HepG2 (cell line): Measurements from ENCODE around the gene CDH13. TPM values are rescaled to one million over a fixed set of nuclear protein-coding genes. Genes with fewer than 3 reads are reported as not detected.

ENCODE experiments used
- ATAC-seq: fragments of 200-7000 bp; cut with Tn5 transposase; 3 replicates; pipeline ENCODE4 v1.9.1; 2020; ENCODE audit warnings: mild to moderate bottlenecking, moderate library complexity
- BruUV-seq: library from RNA; stranded (reverse); fragments of 400-500 nt; replicated peaks from 2 replicates; lab custom pipeline; 2021; lab: Mats Ljungman, UMichigan
- CTCF ChIA-PET: fragments of 300-600 bp; formaldehyde crosslinking; extraction: SDS; loops from one replicate; lab custom pipeline; 2021; ENCODE audit warnings: low total read pairs, inconsistent platforms, low intra/inter-chr PET ratio; lab: Yijun Ruan, JAX
- POLR2A ChIA-PET: fragments of 350-600 bp; sonication (Branson Sonifier 250); formaldehyde crosslinking; loops from one replicate; lab custom pipeline; 2020; ENCODE audit warnings: antibody characterized with exemption, inconsistent platforms; lab: Yijun Ruan, JAX
- DNase-seq: peaks from one replicate; pipeline ENCODE4 v3.0.0-alpha.2; 2015; ENCODE audit warnings: low spot score
- FAIRE-seq: peaks from 3 replicates; lab custom pipeline; 2011; peaks lifted over from hg19 to GRCh38; lab: Jason Lieb, UNC
- H2AFZ ChIP-seq: one replicate; pipeline ENCODE4 v1.6.1; 2011; ENCODE audit warnings: low read length, inconsistent platforms
- H3K27ac ChIP-seq: fragments of 300-600 bp; 3 replicates; pipeline ENCODE4 v1.8.0; 2011; ENCODE audit warnings: mixed run types, mild to moderate bottlenecking, mixed read lengths, low read length, inconsistent platforms; ENCODE audit not compliant: insufficient read depth; ENCODE audit errors: extremely low read length
- H3K27me3 ChIP-seq, 2 experiments: fragments of 200-600 bp in 1 of 2; 2 replicates in 1 of 2; 3 replicates in 1 of 2; pipeline versions ENCODE4 v1.6.0 to v1.8.0; 2011; ENCODE audit warnings: low read length in 2 of 2, mild to moderate bottlenecking in 2 of 2, moderate library complexity in 2 of 2, inconsistent platforms in 1 of 2; ENCODE audit not compliant: insufficient read depth in 2 of 2, control insufficient read depth in 1 of 2
- H3K36me3 ChIP-seq, 2 experiments: fragments of 200-600 bp in 1 of 2; replicated peaks in 1 of 2; 2 replicates in 1 of 2; 3 replicates in 1 of 2; pipeline versions ENCODE4 v1.5.1 to v1.8.0; 2011; ENCODE audit warnings: low read length in 2 of 2, inconsistent platforms in 1 of 2; ENCODE audit not compliant: insufficient read depth in 2 of 2, control insufficient read depth in 1 of 2
- H3K4me1 ChIP-seq: 2 replicates; pipeline ENCODE4 v1.5.1; 2012; ENCODE audit warnings: low read length, inconsistent platforms; ENCODE audit not compliant: insufficient read depth
- H3K4me2 ChIP-seq: 2 replicates; pipeline ENCODE4 v1.6.0; 2011; ENCODE audit warnings: low read depth, low read length, inconsistent platforms
- H3K4me3 ChIP-seq, 3 experiments: fragments of 200-600 bp in 1 of 3; sonication (generic), shearing (Covaris generic) in 1 of 3; replicated peaks in 1 of 3; 2 replicates each; pipeline ENCODE4 v1.5.1; 2011 to 2016; ENCODE audit warnings: low read length in 3 of 3, inconsistent platforms in 2 of 3, low read depth in 2 of 3, mild to moderate bottlenecking in 2 of 3, control low read depth in 1 of 3, mixed read lengths in 1 of 3; ENCODE audit not compliant: insufficient read depth in 1 of 3
- H3K79me2 ChIP-seq: one replicate; pipeline ENCODE4 v1.6.1; 2011; ENCODE audit warnings: low read length, inconsistent platforms; ENCODE audit not compliant: insufficient read depth
- H3K9ac ChIP-seq: 2 replicates; pipeline ENCODE4 v1.6.0; 2011; ENCODE audit warnings: mild to moderate bottlenecking, low read depth, low read length, inconsistent platforms; ENCODE audit not compliant: insufficient read depth
- H3K9me3 ChIP-seq: 2 replicates; pipeline ENCODE4 v1.5.1; 2012; ENCODE audit warnings: mild to moderate bottlenecking, low read length
- H4K20me1 ChIP-seq: 2 replicates; pipeline ENCODE4 v1.6.0; 2011; ENCODE audit warnings: inconsistent platforms, mild to moderate bottlenecking, low read length, moderate library complexity; ENCODE audit not compliant: insufficient read depth
- CEBPZ ChIP-seq: IDR thresholded peaks from 2 replicates; pipeline ENCODE4 v1.6.1; 2012; ENCODE audit warnings: low read length, improper control_type of control experiment
- FOXO1 ChIP-seq: sonication (generic); formaldehyde crosslinking; IDR thresholded peaks from 2 replicates; pipeline ENCODE4 v1.4.0; 2020; ENCODE audit warnings: missing genetic modification reagents
- GPN1 ChIP-seq: sonication (generic); formaldehyde crosslinking; IDR thresholded peaks from 2 replicates; pipeline ENCODE4 v1.5.1; 2020; ENCODE audit warnings: missing genetic modification reagents, borderline replicate concordance
- HDAC1 ChIP-seq: sonication (generic); formaldehyde crosslinking; IDR thresholded peaks from 2 replicates; pipeline ENCODE4 v1.5.1; 2020; ENCODE audit warnings: mild to moderate bottlenecking, missing genetic modification reagents
- HMG20A ChIP-seq: IDR thresholded peaks from 2 replicates; pipeline ENCODE4 v1.6.1; 2016; ENCODE audit warnings: borderline replicate concordance
- IRX3 ChIP-seq: sonication (generic); formaldehyde crosslinking; IDR thresholded peaks from 2 replicates; pipeline ENCODE4 v1.8.1; 2023; ENCODE audit warnings: mild to moderate bottlenecking, low read depth, missing genetic modification reagents, borderline replicate concordance
- MAFG ChIP-seq: sonication (generic); formaldehyde crosslinking; IDR thresholded peaks from 2 replicates; pipeline ENCODE4 v1.5.1; 2020; ENCODE audit warnings: mild to moderate bottlenecking, missing genetic modification reagents
- MED1 ChIP-seq: sonication (generic); formaldehyde crosslinking; IDR thresholded peaks from 2 replicates; pipeline ENCODE4 v1.4.0; 2020; ENCODE audit warnings: missing genetic modification reagents
- NBN ChIP-seq: fragments of 450-650 bp; conservative IDR thresholded peaks from 2 replicates; pipeline ENCODE4 v1.6.1; 2017
- NR3C1 ChIP-seq: sonication (generic); formaldehyde crosslinking; IDR thresholded peaks from 2 replicates; pipeline ENCODE4 v1.4.0; 2020; ENCODE audit warnings: missing genetic modification reagents
- POLR2AphosphoS2 ChIP-seq: IDR thresholded peaks from 2 replicates; pipeline ENCODE4 v1.6.1; 2011; ENCODE audit warnings: low read depth, low read length, improper control_type of control experiment
- ZBTB20 ChIP-seq: sonication (generic); formaldehyde crosslinking; IDR thresholded peaks from 2 replicates; pipeline ENCODE4 v1.8.1; 2023; ENCODE audit warnings: missing genetic modification reagents, low read depth, mild to moderate bottlenecking, borderline replicate concordance
- ZFY ChIP-seq: sonication (generic); formaldehyde crosslinking; IDR thresholded peaks from 2 replicates; pipeline ENCODE4 v1.4.0; 2020; ENCODE audit warnings: missing genetic modification reagents
- ZKSCAN1 ChIP-seq: fragments of 150-350 bp; IDR thresholded peaks from 2 replicates; pipeline ENCODE4 v1.6.1; 2014; ENCODE audit warnings: low read length
- ZNF615 ChIP-seq: sonication (generic); formaldehyde crosslinking; IDR thresholded peaks from 2 replicates; pipeline ENCODE4 v1.5.0; 2020; ENCODE audit warnings: mild to moderate bottlenecking, missing genetic modification reagents, borderline replicate concordance
- ZSCAN31 ChIP-seq: sonication (generic); formaldehyde crosslinking; IDR thresholded peaks from 2 replicates; pipeline ENCODE4 v1.5.0; 2020; ENCODE audit warnings: low read depth, mild to moderate bottlenecking, missing genetic modification reagents
- WGBS: methylation state at CpG from one replicate; pipeline ENCODE4 v1.1.6; 2017; ENCODE audit warnings: low lambda C conversion rate; 5-methylcytosine and 5-hydroxymethylcytosine counted together
- in situ Hi-C: cut with HindIII; loops from 2 replicates; pipeline ENCODE4 v1.10.0; 2017; ENCODE audit warnings: low pct_unique_long_range_greater_than_20kb; ENCODE audit not compliant: extremely low pct_ligation_motif_present
- intact Hi-C: fragments of 100-400 bp; cut with micrococcal nuclease; formaldehyde crosslinking; loops from one replicate; pipeline ENCODE4 v1.10.0; 2022; ENCODE audit not compliant: unreplicated experiment
- polyA plus RNA-seq, 8 experiments: library from polyadenylated mRNA; depleted of rRNA in 3 of 8; stranded (reverse) in 7 of 8; unstranded in 1 of 8; fragments of >200 nt; fragmentation: Illumina TruSeq in 4 of 8; extraction: Trizol in 4 of 8; gene quantifications; 2 replicates each; pipeline versions ENCODE4 v1.2.1 to v1.2.3, GENCODE V29; 2011 to 2016; ENCODE audit warnings: low read depth in 4 of 8, missing spikeins in 1 of 8, mixed read lengths in 1 of 8; ENCODE audit not compliant: insufficient read depth in 1 of 8
- total RNA-seq, 5 experiments: library from RNA; depleted of rRNA; stranded (reverse); fragments of >200 nt; fragmentation: Illumina TruSeq; extraction: Trizol; gene quantifications; 2 replicates each; pipeline ENCODE4 v1.2.3, GENCODE V29; 2016; ENCODE audit warnings: low read depth in 1 of 5
- TF ChIP-seq, protein P1 (sequence below): sonication (generic); formaldehyde crosslinking; IDR thresholded peaks from 2 replicates; pipeline ENCODE4 v1.4.0; 2020; ENCODE audit warnings: mild to moderate bottlenecking, missing genetic modification reagents
- TF ChIP-seq, protein P2 (sequence below): sonication (generic); formaldehyde crosslinking; IDR thresholded peaks from 2 replicates; pipeline ENCODE4 v1.8.1; 2023; ENCODE audit warnings: mild to moderate bottlenecking, missing genetic modification reagents

Gene CDH13
- total and polyA plus RNA-seq, 2 of the 13 experiments (the other 11 are each of a cell fraction or from before 2014, with no cell fraction given): not detected

GRCh38 chr16:83792391-83792790, 1165.6 kb downstream of the CDH13 start:
- no peak for FAIRE-seq
- Histone ChIP-seq H3K9ac (no peak overlapping the region), H3K79me2 (no peaks in the 10 kb centered on the region), H2AFZ (no peak overlapping the region), H3K36me3 (no peaks in the 10 kb centered on the region), H3K27me3 (peaks cover 2 to 55% of the 10 kb centered on the region in 2 experiments; a peak in 4 of 5 replicates), H3K4me2 (no peak overlapping the region), H3K9me3 (no peaks in the 10 kb centered on the region), H3K27ac (no peak overlapping the region), H3K4me3 (no peak overlapping the region), H4K20me1 (no peaks in the 10 kb centered on the region), H3K4me1 (no peaks in the 10 kb centered on the region)
- peak; percentile 43; the same call in 1 of the 3 replicates for ATAC-seq
- CTCF ChIA-PET: no interaction called here
- BruUV-seq: no TSS peak
- intact Hi-C loops: no loop called here
- 0% methylated on average over 2 of the region's 2 CpGs for WGBS
- POLR2A ChIA-PET: no interaction called here
- DNase-seq: no peak
- TF ChIP-seq, protein P1, sequence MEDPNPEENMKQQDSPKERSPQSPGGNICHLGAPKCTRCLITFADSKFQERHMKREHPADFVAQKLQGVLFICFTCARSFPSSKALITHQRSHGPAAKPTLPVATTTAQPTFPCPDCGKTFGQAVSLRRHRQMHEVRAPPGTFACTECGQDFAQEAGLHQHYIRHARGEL (CRISPR knock-in tag): no peak
- TF ChIP-seq HMG20A (CRISPR knock-in tag) (no peak), HDAC1 (no peak), NBN (no peak), CEBPZ (no peak), ZBTB20 (no peak), ZSCAN31 (CRISPR knock-in tag) (no peak), ZKSCAN1 (no peak), IRX3 (no peak), ZFY (no peak), POLR2AphosphoS2 (no peak), ZNF615 (CRISPR knock-in tag) (no peak), NR3C1 (CRISPR knock-in tag) (no peak), MAFG (no peak), MED1 (CRISPR knock-in tag) (no peak), FOXO1 (CRISPR knock-in tag) (no peak), GPN1 (CRISPR knock-in tag) (no peak)
- TF ChIP-seq, protein P2, sequence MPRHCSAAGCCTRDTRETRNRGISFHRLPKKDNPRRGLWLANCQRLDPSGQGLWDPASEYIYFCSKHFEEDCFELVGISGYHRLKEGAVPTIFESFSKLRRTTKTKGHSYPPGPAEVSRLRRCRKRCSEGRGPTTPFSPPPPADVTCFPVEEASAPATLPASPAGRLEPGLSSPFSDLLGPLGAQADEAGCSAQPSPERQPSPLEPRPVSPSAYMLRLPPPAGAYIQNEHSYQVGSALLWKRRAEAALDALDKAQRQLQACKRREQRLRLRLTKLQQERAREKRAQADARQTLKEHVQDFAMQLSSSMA (CRISPR knock-in tag): no peak
- in situ Hi-C loops: no loop called here
